ENCODE data around the gene PAK5. TPM values are rescaled to one million over a fixed set of nuclear protein-coding genes. Genes with fewer than 3 reads are reported as not detected.
A peak's percentile ranks its signal among the peaks of the same experiment; 100 is the strongest.

The PAK5 gene
- total and polyA plus RNA-seq, 4 donors = 7.5 to 23.8 (median 14.2) TPM

DNA sequence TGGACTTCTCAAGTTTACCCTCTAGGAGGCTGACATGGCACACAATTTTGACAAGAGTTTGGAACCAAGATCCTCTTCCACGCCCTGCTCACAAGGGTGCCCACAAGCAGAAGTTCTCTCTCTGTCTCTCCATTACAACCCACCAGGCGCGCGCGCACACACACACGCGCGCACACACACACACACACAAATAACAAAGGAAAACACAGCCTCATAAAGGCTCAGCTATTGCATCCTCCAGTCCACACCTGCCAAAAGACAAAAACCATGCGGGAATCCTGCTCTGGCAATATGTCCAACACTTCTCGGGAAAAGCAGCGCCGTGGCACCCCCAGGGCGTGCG lies 870 bp downstream of the PAK5 start:
- Histone ChIP-seq H3K27ac (ENCODE audit: low read depth, low read length) (peak overlapping the region; percentile 74), H3K4me3 (ENCODE audit: low read depth, low read length) (peak overlapping the region; percentile 69), H3K27me3 (ENCODE audit: control insufficient read depth, insufficient read depth, low read length) (no peaks in the 10 kb centered on the region), H3K9me3 (ENCODE audit: control insufficient read depth, insufficient read depth, low read length) (no peaks in the 10 kb centered on the region), H3K36me3 (ENCODE audit: control insufficient read depth, insufficient read depth, low read length) (no peaks in the 10 kb centered on the region), H3K4me1 (ENCODE audit: control insufficient read depth, insufficient read depth, low read length) (peaks cover 14% of the 10 kb centered on the region)
- DNase-seq (ENCODE audit: low read depth in 4 of 6, low spot score in 6 of 6) = peak in 3 of 6 donors; percentile 18 to 70 (median 28)
- 0% methylated on average over 14 of the region's 14 CpGs for WGBS (ENCODE audit: insufficient coverage)

GRCh38 chr20:9837634-9838033 lies 1.2 kb downstream of the PAK5 start:
- peak overlapping the region; percentile 69 for H3K4me3 ChIP-seq (ENCODE audit: low read depth, low read length)

DNA sequence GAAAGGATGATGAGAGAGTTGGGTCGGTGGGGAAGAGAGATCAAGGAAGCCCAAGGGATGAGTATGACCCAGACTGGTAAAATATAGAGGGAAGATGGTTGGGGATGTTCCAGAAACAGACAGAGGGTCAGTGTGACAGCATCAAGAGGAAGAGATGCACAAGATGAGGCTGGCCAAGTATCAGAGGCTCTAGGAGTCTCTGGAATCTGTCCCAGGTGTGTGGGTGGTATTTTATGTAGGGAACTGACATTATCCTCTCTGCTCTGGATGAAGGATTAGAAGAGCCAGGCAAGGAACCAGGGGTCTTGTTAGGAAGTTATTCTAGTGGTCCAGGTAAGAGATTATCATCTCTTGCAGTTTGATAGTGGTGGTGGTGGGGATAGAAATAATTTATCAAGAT lies 3.6 kb downstream of the PAK5 start:
- Histone ChIP-seq H3K36me3 (ENCODE audit: control insufficient read depth, insufficient read depth, low read length) (no peaks in the 10 kb centered on the region), H3K27me3 (ENCODE audit: control insufficient read depth, insufficient read depth, low read length) (no peaks in the 10 kb centered on the region), H3K9me3 (ENCODE audit: control insufficient read depth, insufficient read depth, low read length) (no peaks in the 10 kb centered on the region), H3K4me3 (ENCODE audit: low read depth, low read length) (no peak overlapping the region), H3K4me1 (ENCODE audit: control insufficient read depth, insufficient read depth, low read length) (peaks cover 14% of the 10 kb centered on the region), H3K27ac (ENCODE audit: low read depth, low read length) (no peak overlapping the region)
- DNase-seq (ENCODE audit: low read depth in 4 of 6, low spot score in 6 of 6) = no peak
- WGBS (ENCODE audit: insufficient coverage) = 67% methylated on average over 1 of the region's 1 CpG

More at GRCh38 chr20:9837634-9838033, 1.2 kb downstream of the PAK5 start:
- WGBS (ENCODE audit: insufficient coverage) = 30% methylated on average over 7 of the region's 7 CpGs
- DNase-seq (ENCODE audit: low read depth in 4 of 6, low spot score in 6 of 6) = no peak
- Histone ChIP-seq H3K4me1 (ENCODE audit: control insufficient read depth, insufficient read depth, low read length) (peaks cover 14% of the 10 kb centered on the region), H3K9me3 (ENCODE audit: control insufficient read depth, insufficient read depth, low read length) (no peaks in the 10 kb centered on the region), H3K27me3 (ENCODE audit: control insufficient read depth, insufficient read depth, low read length) (no peaks in the 10 kb centered on the region), H3K27ac (ENCODE audit: low read depth, low read length) (no peak overlapping the region), H3K36me3 (ENCODE audit: control insufficient read depth, insufficient read depth, low read length) (no peaks in the 10 kb centered on the region)

- Histone ChIP-seq H3K4me1 (ENCODE audit: control insufficient read depth, insufficient read depth, low read length) (no peaks in the 10 kb centered on the region), H3K36me3 (ENCODE audit: control insufficient read depth, insufficient read depth, low read length) (no peaks in the 10 kb centered on the region), H3K27me3 (ENCODE audit: control insufficient read depth, insufficient read depth, low read length) (no peaks in the 10 kb centered on the region), H3K9me3 (ENCODE audit: control insufficient read depth, insufficient read depth, low read length) (no peaks in the 10 kb centered on the region), H3K4me3 (ENCODE audit: low read depth, low read length) (no peak overlapping the region), H3K27ac (ENCODE audit: low read depth, low read length) (no peak overlapping the region)
- DNase-seq (ENCODE audit: low read depth in 4 of 6, low spot score in 6 of 6) = no peak
- no CpG with 5 or more reads among the region's 5 CpGs for WGBS (ENCODE audit: insufficient coverage)
Observed at GRCh38 chr20:9831032-9831431, 7.8 kb downstream of the PAK5 start.

DNA sequence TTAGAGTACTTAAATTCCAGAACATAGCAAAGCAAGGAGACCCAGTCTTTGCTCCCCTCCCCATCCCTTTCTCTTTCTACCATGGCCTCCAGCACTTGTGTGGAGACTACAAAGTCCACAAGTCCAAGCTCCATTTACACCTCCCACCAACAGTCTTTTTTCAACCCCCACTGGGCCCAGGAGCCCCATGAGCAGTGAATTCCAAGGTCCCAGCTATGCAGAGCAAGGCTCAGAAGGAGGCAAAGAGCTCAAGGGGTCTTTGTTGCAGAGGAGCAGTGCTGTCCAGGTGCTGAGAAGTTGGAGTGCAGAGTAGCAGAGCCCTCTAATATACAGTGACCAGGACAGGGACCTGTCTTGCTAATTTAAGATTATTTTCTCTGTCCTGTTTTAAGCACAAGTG lies 9.0 kb downstream of the PAK5 start:
- Histone ChIP-seq H3K36me3 (ENCODE audit: control insufficient read depth, insufficient read depth, low read length) (no peaks in the 10 kb centered on the region), H3K27me3 (ENCODE audit: control insufficient read depth, insufficient read depth, low read length) (no peaks in the 10 kb centered on the region), H3K9me3 (ENCODE audit: control insufficient read depth, insufficient read depth, low read length) (no peaks in the 10 kb centered on the region), H3K4me1 (ENCODE audit: control insufficient read depth, insufficient read depth, low read length) (no peaks in the 10 kb centered on the region), H3K4me3 (ENCODE audit: low read depth, low read length) (no peak overlapping the region), H3K27ac (ENCODE audit: low read depth, low read length) (no peak overlapping the region)
- no peak for DNase-seq (ENCODE audit: low read depth in 4 of 6, low spot score in 6 of 6)

GRCh38 chr20:9817654-9818053 lies 21.2 kb downstream of the PAK5 start:
- no peak overlapping the region for H3K4me3 ChIP-seq (ENCODE audit: low read depth, low read length)
- H3K27me3 ChIP-seq (ENCODE audit: control insufficient read depth, insufficient read depth, low read length) = no peaks in the 10 kb centered on the region
- no peaks in the 10 kb centered on the region for H3K9me3 ChIP-seq (ENCODE audit: control insufficient read depth, insufficient read depth, low read length)
- H3K27ac ChIP-seq (ENCODE audit: low read depth, low read length) = no peak overlapping the region
- DNase-seq (ENCODE audit: low read depth in 4 of 6, low spot score in 6 of 6) = no peak
- H3K36me3 ChIP-seq (ENCODE audit: control insufficient read depth, insufficient read depth, low read length) = no peaks in the 10 kb centered on the region
- H3K4me1 ChIP-seq (ENCODE audit: control insufficient read depth, insufficient read depth, low read length) = no peaks in the 10 kb centered on the region

DNA sequence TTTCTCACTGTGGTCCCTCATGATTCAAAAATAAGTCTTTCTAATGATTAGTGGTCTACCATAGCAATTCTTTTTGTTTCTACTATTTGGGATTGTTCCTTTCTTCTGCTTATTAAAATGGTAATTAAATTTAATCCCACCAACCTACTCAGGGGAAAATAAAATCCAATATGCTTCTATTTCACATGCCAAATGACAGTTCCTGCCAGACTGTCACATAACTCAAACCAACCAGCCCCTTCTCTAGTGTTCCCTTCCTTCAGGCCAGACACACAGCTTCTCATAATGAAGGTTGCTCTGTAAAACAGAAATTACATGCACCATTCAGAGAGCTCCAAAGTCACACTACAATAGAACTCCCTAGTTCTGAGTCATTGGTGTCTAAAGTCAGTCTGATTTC lies 23.2 kb downstream of the PAK5 start:
- Histone ChIP-seq H3K4me1 (ENCODE audit: control insufficient read depth, insufficient read depth, low read length) (no peaks in the 10 kb centered on the region), H3K27ac (ENCODE audit: low read depth, low read length) (no peak overlapping the region), H3K9me3 (ENCODE audit: control insufficient read depth, insufficient read depth, low read length) (no peaks in the 10 kb centered on the region), H3K36me3 (ENCODE audit: control insufficient read depth, insufficient read depth, low read length) (no peaks in the 10 kb centered on the region), H3K27me3 (ENCODE audit: control insufficient read depth, insufficient read depth, low read length) (no peaks in the 10 kb centered on the region), H3K4me3 (ENCODE audit: low read depth, low read length) (no peak overlapping the region)
- peak in 1 of 6 donors; percentile 22 for DNase-seq (ENCODE audit: low read depth in 4 of 6, low spot score in 6 of 6)

GRCh38 chr20:9810738-9811137 lies 28.1 kb downstream of the PAK5 start:
- Histone ChIP-seq H3K27me3 (ENCODE audit: control insufficient read depth, insufficient read depth, low read length) (no peaks in the 10 kb centered on the region), H3K4me3 (ENCODE audit: low read depth, low read length) (no peak overlapping the region), H3K4me1 (ENCODE audit: control insufficient read depth, insufficient read depth, low read length) (no peaks in the 10 kb centered on the region), H3K36me3 (ENCODE audit: control insufficient read depth, insufficient read depth, low read length) (no peaks in the 10 kb centered on the region), H3K9me3 (ENCODE audit: control insufficient read depth, insufficient read depth, low read length) (no peaks in the 10 kb centered on the region), H3K27ac (ENCODE audit: low read depth, low read length) (no peak overlapping the region)
- WGBS (ENCODE audit: insufficient coverage) = no CpG with 5 or more reads among the region's 1 CpG
- no peak for DNase-seq (ENCODE audit: low read depth in 4 of 6, low spot score in 6 of 6)

DNA sequence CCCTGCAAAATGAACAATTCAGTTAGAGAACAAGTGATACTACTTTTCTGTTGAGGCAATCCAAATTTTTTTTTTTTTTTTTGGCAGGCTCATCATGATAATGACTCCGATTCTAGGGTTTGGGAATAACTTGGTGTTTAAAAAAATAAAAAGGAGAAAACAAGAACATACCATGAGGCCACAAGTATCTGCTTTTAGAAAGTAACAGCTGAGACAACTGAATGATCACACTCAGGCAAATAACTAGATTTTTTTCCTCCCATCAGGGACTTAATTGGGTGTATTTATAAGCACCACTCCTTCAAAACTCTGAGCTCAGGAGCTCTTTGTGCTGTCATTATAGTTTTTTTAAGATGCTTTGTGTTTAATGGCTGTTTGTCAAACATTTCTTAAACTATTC lies 29.6 kb downstream of the PAK5 start:
- peak in 1 of 6 donors; percentile 15 for DNase-seq (ENCODE audit: low read depth in 4 of 6, low spot score in 6 of 6)

GRCh38 chr20:9808166-9808565 lies 30.7 kb downstream of the PAK5 start:
- H3K27me3 ChIP-seq (ENCODE audit: control insufficient read depth, insufficient read depth, low read length) = no peaks in the 10 kb centered on the region
- no peak for DNase-seq (ENCODE audit: low read depth in 4 of 6, low spot score in 6 of 6)
- no peaks in the 10 kb centered on the region for H3K36me3 ChIP-seq (ENCODE audit: control insufficient read depth, insufficient read depth, low read length)
- H3K4me1 ChIP-seq (ENCODE audit: control insufficient read depth, insufficient read depth, low read length) = no peaks in the 10 kb centered on the region
- no peak overlapping the region for H3K27ac ChIP-seq (ENCODE audit: low read depth, low read length)
- H3K9me3 ChIP-seq (ENCODE audit: control insufficient read depth, insufficient read depth, low read length) = no peaks in the 10 kb centered on the region
- no CpG with 5 or more reads among the region's 1 CpG for WGBS (ENCODE audit: insufficient coverage)
- no peak overlapping the region for H3K4me3 ChIP-seq (ENCODE audit: low read depth, low read length)

More for the DNA sequence above, 29.6 kb downstream of the PAK5 start:
- no peak overlapping the region for H3K27ac ChIP-seq (ENCODE audit: low read depth, low read length)
- no peak overlapping the region for H3K4me3 ChIP-seq (ENCODE audit: low read depth, low read length)
- no peaks in the 10 kb centered on the region for H3K4me1 ChIP-seq (ENCODE audit: control insufficient read depth, insufficient read depth, low read length)
- no CpG with 5 or more reads among the region's 1 CpG for WGBS (ENCODE audit: insufficient coverage)
- H3K36me3 ChIP-seq (ENCODE audit: control insufficient read depth, insufficient read depth, low read length) = no peaks in the 10 kb centered on the region
- no peaks in the 10 kb centered on the region for H3K9me3 ChIP-seq (ENCODE audit: control insufficient read depth, insufficient read depth, low read length)
- H3K27me3 ChIP-seq (ENCODE audit: control insufficient read depth, insufficient read depth, low read length) = no peaks in the 10 kb centered on the region
